Cardiac muscle cell (in vitro differentiated cells and primary cell): Measurements from ENCODE around the gene MIGA2. TPM values are rescaled to one million over a fixed set of nuclear protein-coding genes. Genes with fewer than 3 reads are reported as not detected.

Source experiments
- DNase-seq, 2 donors: peaks; one replicate each; pipeline versions ENCODE4 v3.0.0 to v3.0.0-alpha.2; 2010 to 2017; ENCODE audit warnings: low read depth in 1 of 2, low spot score in 1 of 2
- H3K27ac ChIP-seq: fragments of 200-600 bp; sonication (generic); 2 replicates; pipeline ENCODE4 v1.5.1; 2016
- H3K27me3 ChIP-seq: fragments of 200-600 bp; sonication (generic); 2 replicates; pipeline ENCODE4 v1.6.0; 2016; ENCODE audit warnings: control low read depth
- H3K36me3 ChIP-seq: fragments of 200-600 bp; sonication (generic); 2 replicates; pipeline ENCODE4 v1.5.1; 2016; ENCODE audit warnings: control low read depth
- H3K4me1 ChIP-seq: fragments of 200-600 bp; sonication (generic); 2 replicates; pipeline ENCODE4 v1.8.1; 2017; ENCODE audit warnings: low read depth, mild to moderate bottlenecking, mixed run types
- H3K4me3 ChIP-seq: fragments of 200-600 bp; sonication (generic); 2 replicates; pipeline ENCODE4 v1.5.1; 2016; ENCODE audit warnings: mild to moderate bottlenecking
- H3K9me3 ChIP-seq: fragments of 200-600 bp; sonication (generic); 2 replicates; pipeline ENCODE4 v1.5.1; 2017; ENCODE audit warnings: low read depth, mild to moderate bottlenecking, control low read depth
- CTCF ChIP-seq: IDR thresholded peaks from 2 replicates; pipeline ENCODE4 v1.5.1; 2012; ENCODE audit warnings: low read depth, mild to moderate bottlenecking, low read length
- polyA plus RNA-seq: library from polyadenylated mRNA; unstranded; fragments of >200 nt; fragmentation: Nextera tagmentation; extraction: Ambion mirVana; gene quantifications from 2 replicates; pipeline ENCODE4 v1.2.1, GENCODE V29; 2016
- total RNA-seq: library from RNA; depleted of rRNA; stranded (reverse); fragments of >200 nt; gene quantifications from 2 replicates; pipeline ENCODE4 v1.2.3, GENCODE V29; 2016

The MIGA2 gene
- total and polyA plus RNA-seq, 2 experiments from 2014 or later, result 48.7 to 69.8 TPM

- no peaks in the 10 kb centered on the region for H3K4me1 ChIP-seq
- no peak overlapping the region for H3K4me3 ChIP-seq
- no peaks in the 10 kb centered on the region for H3K27me3 ChIP-seq
- no peak overlapping the region for H3K27ac ChIP-seq
- DNase-seq, result no peak
- peaks cover 34% of the 10 kb centered on the region for H3K36me3 ChIP-seq
- H3K9me3 ChIP-seq, result no peaks in the 10 kb centered on the region
- no peak for TF ChIP-seq CTCF
Measured at GRCh38 chr9:129059796-129060785, 23.7 kb downstream of the MIGA2 start.

GRCh38 chr9:129060991-129061390, 24.6 kb downstream of the MIGA2 start:
- H3K27me3 ChIP-seq, result no peaks in the 10 kb centered on the region
- no peak overlapping the region for H3K27ac ChIP-seq
- H3K4me1 ChIP-seq, result no peaks in the 10 kb centered on the region
- no peak for DNase-seq
- H3K4me3 ChIP-seq, result no peak overlapping the region
- H3K36me3 ChIP-seq, result peaks cover 38% of the 10 kb centered on the region
- H3K9me3 ChIP-seq, result no peaks in the 10 kb centered on the region
- TF ChIP-seq CTCF, result no peak

GRCh38 chr9:129063061-129063460, 26.6 kb downstream of the MIGA2 start:
- H3K27ac ChIP-seq, result no peak overlapping the region
- no peak for DNase-seq
- no peaks in the 10 kb centered on the region for H3K27me3 ChIP-seq
- TF ChIP-seq CTCF, result no peak
- no peaks in the 10 kb centered on the region for H3K9me3 ChIP-seq
- H3K36me3 ChIP-seq, result peaks cover 42% of the 10 kb centered on the region
- H3K4me1 ChIP-seq, result no peaks in the 10 kb centered on the region
- no peak overlapping the region for H3K4me3 ChIP-seq

- Histone ChIP-seq H3K4me1 (no peaks in the 10 kb centered on the region), H3K36me3 (peaks cover 46% of the 10 kb centered on the region), H3K4me3 (no peak overlapping the region), H3K9me3 (no peaks in the 10 kb centered on the region), H3K27ac (no peak overlapping the region), H3K27me3 (no peaks in the 10 kb centered on the region)
- TF ChIP-seq CTCF, result no peak
- DNase-seq, result no peak
Measured at GRCh38 chr9:129064499-129064908, 28.1 kb downstream of the MIGA2 start.

GRCh38 chr9:129068110-129068509, 31.7 kb downstream of the MIGA2 start:
- no peak for TF ChIP-seq CTCF
- no peak overlapping the region for H3K4me3 ChIP-seq
- peaks cover 24% of the 10 kb centered on the region for H3K36me3 ChIP-seq
- H3K4me1 ChIP-seq, result no peaks in the 10 kb centered on the region
- H3K27me3 ChIP-seq, result no peaks in the 10 kb centered on the region
- peak overlapping the region; percentile 72 for H3K27ac ChIP-seq
- H3K9me3 ChIP-seq, result no peaks in the 10 kb centered on the region
- DNase-seq, result no peak
